Heart left ventricle (tissue), 16 donors: ENCODE measurements around the gene GLB1L. TPM values are rescaled to one million over a fixed set of nuclear protein-coding genes. Genes with fewer than 3 reads are reported as not detected.

Experiments
- ATAC-seq, 4 donors: fragments of 200-7000 bp; cut with Tn5 transposase; one replicate each; pipeline ENCODE4 v1.9.1; 2020 to 2022; ENCODE audit warnings: moderate library complexity in 4 of 4, mild to moderate bottlenecking in 3 of 4, moderate number of reproducible peaks in 1 of 4
- DNase-seq, 5 donors: peaks; one replicate each; pipeline ENCODE4 v3.0.0-alpha.2; 2020
- H3K27ac ChIP-seq, 12 donors: fragments of 200-600 bp; sonication (generic) in 4 of 12; one replicate each; pipeline versions ENCODE4 v1.5.0 to v1.8.0; 2016 to 2022; ENCODE audit warnings: mild to moderate bottlenecking in 2 of 12
- H3K27me3 ChIP-seq, 9 donors: fragments of 200-600 bp; sonication (generic) in 2 of 9; one replicate each; pipeline versions ENCODE4 v1.5.1 to v1.8.0; 2016 to 2022; ENCODE audit warnings: mild to moderate bottlenecking in 3 of 9
- H3K36me3 ChIP-seq, 9 donors: fragments of 200-600 bp; sonication (generic) in 2 of 9; one replicate each; pipeline versions ENCODE4 v1.5.0 to v1.8.0; 2018 to 2022; ENCODE audit warnings: mild to moderate bottlenecking in 2 of 9
- H3K4me1 ChIP-seq, 12 donors: fragments of 200-600 bp; sonication (generic) in 4 of 12; one replicate each; pipeline versions ENCODE4 v1.5.0 to v1.8.0; 2016 to 2022; ENCODE audit warnings: mild to moderate bottlenecking in 3 of 12
- H3K4me3 ChIP-seq, 12 donors: fragments of 200-600 bp; sonication (generic) in 4 of 12; one replicate each; pipeline versions ENCODE4 v1.5.0 to v1.8.0; 2017 to 2022; ENCODE audit warnings: mild to moderate bottlenecking in 9 of 12, moderate library complexity in 4 of 12
- H3K9me3 ChIP-seq, 12 donors: fragments of 200-600 bp; sonication (generic) in 4 of 12; one replicate each; pipeline versions ENCODE4 v1.5.0 to v1.8.0; 2016 to 2022; ENCODE audit warnings: mild to moderate bottlenecking in 1 of 12
- CTCF ChIP-seq, 12 donors: fragments of 200-600 bp; sonication (generic) in 4 of 12; IDR thresholded peaks; one replicate each; pipeline versions ENCODE4 v1.5.0 to v1.8.0; 2018 to 2022; ENCODE audit warnings: antibody characterized with exemption in 12 of 12, mild to moderate bottlenecking in 5 of 12
- POLR2A ChIP-seq, 2 donors: fragments of 450-650 bp; IDR thresholded peaks; one replicate each; pipeline ENCODE4 v1.6.1; 2017; ENCODE audit warnings: antibody characterized with exemption in 2 of 2, mild to moderate bottlenecking in 2 of 2, moderate library complexity in 2 of 2
- WGBS, 4 donors: extraction: QIAGEN DNeasy Blood & Tissue Kit in 2 of 4; methylation state at CpG; one replicate each; pipeline versions ENCODE4 v1.1.5 to v1.1.7; 2013 to 2018; 5-methylcytosine and 5-hydroxymethylcytosine counted together
- intact Hi-C, 10 donors: fragments of 100-400 bp; cut with DNase I; formaldehyde crosslinking; loops; one replicate each; pipeline versions ENCODE4 v1.11.1 to v1.14.2; 2022
- polyA plus RNA-seq, 2 donors: library from polyadenylated mRNA; stranded (reverse); fragments of 200-250 nt; gene quantifications; one replicate each; pipeline ENCODE4 v1.2.3, GENCODE V29; 2013
- total RNA-seq, 9 donors: library from RNA; depleted of rRNA in 2 of 9; stranded (reverse); fragments of >200 nt in 2 of 9; fragmentation: NEBNext Ultra II Directional in 3 of 9; extraction: Animal tissue kit (Norgen Biotek cat#: 25700) in 3 of 9; gene quantifications; one replicate each; pipeline versions ENCODE4 v1.1.0 to v1.2.4, GENCODE V29; 2016 to 2023
- donor health status: ischemic (EF 13 %, LVEDD 7.1; RV severe dilation, severe dysfunction).
- donor health status: healthy with polysubstance abuse.
- donor health status: DM: no; HTN: yes; CAD: no.
- donor health status: DM: no; HTN: no; CAD: no.
- donor health status: ischemic (EF 25% LVEDD 6.9; RV normal size, moderate dysfunction).
- donor health status: ischemic (EF 25% LVEDD 5.7; RV mildly dilated, moderate dysfunction).
- donor health status: healthy.
- donor health status: DM: yes; HTN: yes; CAD: no.
- donor health status: ischemic (EF 35%, LVEDD 5.7; RV mildly dilated, moderate dysfunction).
- donor health status: nonischemic (EF 11% LVEDD 7.7; RV severe dilation, severe dysfunction).
- donor health status: DM: yes; HTN: yes; CAD: no.
- donor health status: PGD.
- donor health status: ischemic (EF 29% LVEDD 5.4; RV normal size, mild dysfunction).
- donor health status: nonischemic (EF 23%, LVEDD 6.1; RV moderate dilation, normal function).

The GLB1L gene
- total and polyA plus RNA-seq, 11 donors = 1.3 to 7.9 (median 2.4) TPM

GRCh38 chr2:219228041-219228910 lies 17.0 kb downstream of the GLB1L start:
- Histone ChIP-seq H3K4me3 (peak overlapping the region; percentile 80 to 92 (median 88)), H3K9me3 (no peaks in the 10 kb centered on the region), H3K27ac (peak overlapping the region in 11 of 12 donors; percentile 95 to 99 (median 97)), H3K36me3 (peaks cover 2 to 63% (median 54%) of the 10 kb centered on the region in 9 donors), H3K27me3 (no peaks in the 10 kb centered on the region), H3K4me1 (peaks cover 3 to 51% (median 26%) of the 10 kb centered on the region in 12 donors)
- DNase-seq (no peak), ATAC-seq (no peak)
- TF ChIP-seq POLR2A (IDR thresholded peaks at IDR 0.05) (no peak), CTCF (IDR thresholded peaks at IDR 0.05) (no peak)
- intact Hi-C loops = loop anchor here in 4 of 10 donors (2.0 to 10.0 kb wide), 4 partner anchors 51 to 69 kb away; partner anchors contain the start of genes CNPPD1 (in 2 of the 4), RETREG2 (in 1 of the 4) and SLC23A3 (in 1 of the 4)
- 14 to 46% (median 38%) methylated on average over 3 to 7 of the region's 7 CpGs for WGBS, 4 donors

- DNase-seq (no peak), ATAC-seq (no peak)
- no peaks in the 10 kb centered on the region for H3K9me3 ChIP-seq
- H3K4me1 ChIP-seq = peaks cover 3 to 37% (median 18%) of the 10 kb centered on the region in 12 donors
- intact Hi-C loops = loop anchor here in 2 of 10 donors (5.0 to 10.0 kb wide), 2 partner anchors 51 to 72 kb away; partner anchors contain the start of genes CNPPD1 (in 1 of the 2), RETREG2 (in 1 of the 2) and SLC23A3 (in 1 of the 2)
- H3K27me3 ChIP-seq = no peaks in the 10 kb centered on the region
- 82 to 90% (median 87%) methylated on average over 3 of the region's 3 CpGs for WGBS, 4 donors
- H3K27ac ChIP-seq = peak overlapping the region in 1 of 12 donors; percentile 32
- no peak overlapping the region for H3K4me3 ChIP-seq
- peaks cover 5 to 74% (median 69%) of the 10 kb centered on the region in 9 donors for H3K36me3 ChIP-seq
- TF ChIP-seq POLR2A (IDR thresholded peaks at IDR 0.05) = no peak
- TF ChIP-seq CTCF (IDR thresholded peaks at IDR 0.05) = no peak
Observed at GRCh38 chr2:219225350-219225749, 19.9 kb downstream of the GLB1L start.

- TF ChIP-seq POLR2A (IDR thresholded peaks at IDR 0.05) = no peak
- no peak for DNase-seq
- Histone ChIP-seq H3K36me3 (peaks cover 5 to 83% (median 73%) of the 10 kb centered on the region in 9 donors), H3K27me3 (no peaks in the 10 kb centered on the region), H3K4me3 (no peak overlapping the region), H3K27ac (no peak overlapping the region), H3K9me3 (no peaks in the 10 kb centered on the region), H3K4me1 (peaks cover 9 to 43% (median 27%) of the 10 kb centered on the region in 12 donors)
- ATAC-seq = no peak
- intact Hi-C loops = loop anchor here in 1 of 10 donors (10.0 kb wide), 1 partner anchor 49 kb away; the partner anchor contains the start of genes CNPPD1, RETREG2 and SLC23A3
- 90 to 94% (median 92%) methylated on average over 24 to 31 of the region's 31 CpGs for whole genome bisulfite sequencing, 4 donors
Observed at GRCh38 chr2:219223831-219224610, 21.2 kb downstream of the GLB1L start.

- ATAC-seq (no peak), DNase-seq (no peak)
Observed at GRCh38 chr2:219221957-219222518, 23.2 kb downstream of the GLB1L start.

More at GRCh38 chr2:219221957-219222518, 23.2 kb downstream of the GLB1L start:
- Histone ChIP-seq H3K4me1 (peaks cover 6 to 39% (median 27%) of the 10 kb centered on the region in 12 donors), H3K27me3 (no peaks in the 10 kb centered on the region), H3K9me3 (no peaks in the 10 kb centered on the region), H3K27ac (no peak overlapping the region), H3K4me3 (no peak overlapping the region), H3K36me3 (peaks cover 5 to 76% (median 71%) of the 10 kb centered on the region in 9 donors)
- WGBS, 4 donors = 94 to 95% (median 95%) methylated on average over 16 of the region's 16 CpGs
- intact Hi-C loops = loop anchor here in 1 of 10 donors (10.0 kb wide), 1 partner anchor 47 kb away; the partner anchor contains the start of genes CNPPD1, RETREG2 and SLC23A3
- TF ChIP-seq CTCF (IDR thresholded peaks at IDR 0.05) (no peak), POLR2A (IDR thresholded peaks at IDR 0.05) (no peak)
